Pons (tissue), 1 donor: ENCODE data around the gene APOD.
"Not testable (repeated sequence)": the region's sequence is repeated elsewhere in the genome, so short reads cannot be mapped to it uniquely, and the experiment has no call there.

Experiments used
- DNase-seq: peaks from one replicate; pipeline ENCODE4 v3.0.0-alpha.2; 2016; ENCODE audit warnings: low spot score

Gene APOD

DNA sequence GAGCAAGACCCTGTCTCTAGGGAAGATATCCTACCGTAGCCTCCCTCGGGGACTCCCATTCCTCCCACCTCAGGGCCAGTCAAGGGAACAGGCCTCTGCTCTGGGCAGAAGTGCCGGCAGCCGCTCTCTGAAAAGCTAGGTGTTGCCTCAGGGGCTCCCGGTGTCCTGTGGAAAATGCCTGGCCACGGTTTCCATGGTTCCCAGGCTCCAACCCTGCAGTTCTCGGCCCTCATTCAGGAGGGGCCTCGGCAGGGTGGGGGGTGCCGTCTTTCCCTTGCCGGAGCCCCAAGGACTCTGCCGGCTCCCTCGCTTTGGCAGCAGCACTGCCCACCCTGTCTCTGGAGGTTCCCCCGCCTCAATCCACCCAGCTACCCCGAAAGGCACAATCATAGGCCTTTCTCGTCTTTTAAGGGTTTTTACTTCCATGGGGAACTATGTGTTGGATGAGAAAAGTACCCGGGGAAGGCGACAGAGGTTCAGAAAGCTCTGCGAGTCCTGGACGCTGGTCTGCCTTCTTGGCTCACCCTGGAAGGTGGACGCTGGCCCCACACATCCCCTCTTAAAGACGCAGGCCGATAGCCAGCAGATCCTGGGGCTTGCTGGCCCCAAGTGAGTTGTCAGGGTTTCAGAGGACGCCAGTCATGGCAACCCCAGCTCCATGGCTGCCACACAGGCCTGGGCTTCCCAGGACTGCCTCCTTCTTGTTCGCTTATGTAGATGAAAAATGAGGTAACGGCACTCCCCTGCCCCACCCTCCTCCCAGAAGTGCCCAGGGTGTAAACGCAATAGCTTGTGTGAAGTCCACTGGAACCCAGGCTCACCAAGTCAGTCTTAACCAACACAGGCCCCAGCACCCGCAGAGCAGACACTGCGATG is 34.3 kb upstream of the APOD start:
- DNase-seq, result not testable (repeated sequence)

- DNase-seq, result not testable (repeated sequence)
These were observed 33.4 kb upstream of the APOD start for GRCh38 chr3:195617134-195617533.

DNA sequence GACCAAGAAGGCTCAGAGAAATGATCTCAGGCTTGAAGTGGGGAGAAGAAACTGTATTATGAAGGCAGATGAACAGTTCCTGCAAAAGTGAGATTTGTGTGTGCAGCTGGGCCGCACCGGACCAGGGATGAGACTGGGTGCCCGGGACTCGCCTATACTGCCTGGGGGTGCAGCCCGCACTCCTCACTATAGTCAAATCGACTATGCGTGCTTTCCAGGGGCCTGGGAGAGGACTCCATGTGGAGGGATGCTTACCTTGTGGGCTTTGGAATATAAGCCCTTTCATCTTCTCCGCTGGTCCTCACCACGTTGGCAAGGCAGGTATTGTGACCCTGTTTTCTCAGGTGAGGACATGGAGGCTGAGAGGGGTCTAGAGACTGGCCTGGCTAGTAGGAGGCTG is 32.9 kb upstream of the APOD start:
- no peak for DNase-seq

- DNase-seq, result not testable (repeated sequence)
These were observed 32.3 kb upstream of the APOD start for GRCh38 chr3:195615952-195616537.

DNA sequence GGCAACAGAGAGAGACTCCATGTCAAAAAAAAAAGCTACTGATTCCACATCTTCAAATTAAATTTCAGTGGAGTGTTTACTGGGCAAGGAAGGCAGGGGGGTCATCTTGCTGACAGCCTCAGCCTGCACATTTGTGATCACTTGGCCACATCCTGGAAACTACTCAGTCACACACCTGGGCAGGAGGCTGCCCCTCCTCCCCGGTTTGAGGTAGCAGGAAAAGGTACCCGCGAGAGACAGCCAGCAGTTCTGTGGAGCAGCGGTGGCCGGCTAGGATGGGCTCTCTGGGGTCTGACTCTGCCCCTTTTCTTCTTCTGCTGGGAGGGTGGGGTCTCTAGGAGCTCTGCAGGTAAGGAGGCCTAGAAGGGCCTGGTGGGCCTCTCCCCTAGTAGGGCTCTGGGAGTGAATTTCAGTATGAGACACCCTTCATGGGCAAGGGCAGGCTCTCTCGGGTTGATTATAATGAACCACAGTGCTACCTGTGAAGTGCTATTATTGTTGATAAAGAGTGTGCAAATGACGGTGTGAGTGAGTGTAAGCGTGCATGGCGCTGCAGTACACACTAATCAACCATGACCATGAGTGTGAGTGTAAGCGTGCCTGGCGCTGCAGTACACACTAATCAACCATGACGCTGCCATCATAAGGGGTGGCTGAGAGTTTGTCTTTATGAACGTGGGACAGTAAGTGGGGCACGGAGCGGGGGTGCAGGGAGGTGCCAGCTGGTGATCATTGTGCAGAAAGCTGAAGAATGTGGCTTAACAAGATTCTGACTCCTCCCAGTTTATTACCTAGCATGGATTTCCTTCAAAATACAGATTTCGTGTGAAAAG is 31.1 kb upstream of the APOD start:
- DNase-seq, result not testable (repeated sequence)

GRCh38 chr3:195613468-195614069 is 29.8 kb upstream of the APOD start:
- no peak for DNase-seq

- DNase-seq, result no peak
These were observed 28.5 kb upstream of the APOD start for GRCh38 chr3:195612075-195612800.

- DNase-seq, result no peak
These were observed 25.5 kb upstream of the APOD start for GRCh38 chr3:195609229-195609628.

DNA sequence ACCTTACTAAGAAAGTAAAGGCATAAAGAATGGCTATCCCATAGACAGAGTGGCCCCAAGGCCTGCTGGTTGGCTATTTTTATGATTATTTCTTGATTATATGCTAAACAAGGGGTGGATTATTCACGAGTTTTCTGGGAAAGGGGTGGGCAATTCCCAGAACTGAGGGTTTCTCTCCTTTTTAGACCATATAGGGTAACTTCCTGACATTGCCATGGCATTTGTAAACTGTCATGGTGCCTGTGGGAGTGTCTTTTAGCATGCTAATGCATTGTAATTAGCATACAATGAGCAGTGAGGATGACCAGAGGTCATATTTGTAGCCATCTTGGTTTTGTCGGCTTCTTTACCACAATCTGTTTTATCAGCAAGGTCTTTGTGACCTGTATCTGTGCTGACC is 18.0 kb upstream of the APOD start:
- DNase-seq, result not testable (repeated sequence)

GRCh38 chr3:195601382-195601781 is 17.6 kb upstream of the APOD start:
- DNase-seq, result no peak

GRCh38 chr3:195599926-195600325 is 16.2 kb upstream of the APOD start:
- DNase-seq, result not testable (repeated sequence)

- not testable (repeated sequence) for DNase-seq
These were observed 15.8 kb upstream of the APOD start for GRCh38 chr3:195599516-195599915.

DNA sequence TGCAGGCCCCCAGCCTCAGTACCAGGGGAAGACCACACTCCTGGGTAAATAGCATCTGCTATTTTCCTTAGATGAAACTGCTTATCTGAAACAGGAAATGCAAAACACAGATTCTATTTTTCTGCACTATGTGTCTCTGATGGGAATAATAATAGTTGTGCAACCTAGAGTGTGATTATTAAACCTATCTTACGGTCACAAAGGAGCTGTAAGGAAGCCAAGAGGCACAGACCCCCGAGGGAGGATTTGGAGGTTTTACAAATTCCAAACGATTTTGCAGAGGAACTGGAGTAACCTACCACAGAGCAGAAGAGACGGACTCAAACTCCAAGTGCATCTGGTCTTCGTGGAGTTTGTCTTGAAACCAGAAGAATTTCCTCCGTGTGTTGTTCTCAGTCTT is 14.1 kb upstream of the APOD start:
- no peak for DNase-seq

DNA sequence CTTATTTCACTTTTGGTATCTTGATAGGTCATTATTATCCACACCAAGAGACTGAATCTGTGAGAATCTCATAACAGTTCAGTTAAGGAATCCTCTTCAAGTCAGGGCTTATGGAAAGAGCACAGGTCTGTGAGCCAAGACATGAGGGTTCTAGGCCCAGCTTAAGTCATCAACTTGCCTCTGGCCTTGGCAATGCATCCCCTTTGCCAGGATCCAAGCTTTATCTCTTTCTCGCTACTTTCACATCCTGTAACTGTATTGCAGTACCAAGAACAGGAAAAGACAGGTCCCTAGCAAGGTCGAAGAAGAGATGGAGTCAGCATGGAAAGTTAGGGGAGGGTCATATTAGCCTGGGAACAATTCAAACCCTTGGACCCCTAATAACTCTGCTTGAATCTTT is 13.5 kb upstream of the APOD start:
- no peak for DNase-seq

GRCh38 chr3:195596765-195597171 is 13.0 kb upstream of the APOD start:
- DNase-seq, result no peak

DNA sequence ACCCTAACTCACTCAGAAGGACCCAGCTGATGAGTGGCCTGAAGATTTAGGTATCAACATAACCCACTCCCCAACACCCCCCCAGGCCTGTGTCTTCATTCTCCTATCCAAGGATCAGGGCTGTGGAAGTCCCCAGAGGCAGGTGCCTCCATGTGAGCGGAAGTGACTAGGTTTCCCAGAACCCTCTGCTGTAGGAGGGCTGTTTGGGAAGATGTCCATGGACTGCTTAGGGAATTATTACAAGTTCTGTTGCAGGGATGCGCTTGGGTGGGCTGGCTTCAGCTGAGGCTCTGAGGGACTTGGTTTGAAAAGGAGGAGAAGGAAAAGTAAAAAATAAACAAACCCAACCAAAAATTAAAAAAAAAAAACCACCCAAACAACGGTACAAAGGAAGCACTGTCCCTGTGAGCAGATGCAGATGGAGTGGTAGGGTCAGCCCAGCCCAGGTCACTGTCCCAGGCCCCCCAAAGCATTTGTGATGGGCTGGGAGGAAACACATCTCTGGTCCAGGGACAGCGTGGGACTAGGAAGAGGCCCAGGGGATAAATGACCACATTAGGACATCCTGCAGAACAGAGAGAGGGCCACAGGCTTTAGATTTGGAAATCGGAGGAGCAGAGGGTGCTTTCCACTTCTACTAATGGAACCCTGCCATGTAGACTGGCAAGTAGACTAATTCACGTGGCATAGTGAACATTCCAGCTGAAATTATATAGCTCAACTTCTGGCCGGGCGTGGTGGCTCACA is 12.2 kb upstream of the APOD start:
- no peak for DNase-seq

GRCh38 chr3:195591852-195592251 is 8.1 kb upstream of the APOD start:
- no peak for DNase-seq

- no peak for DNase-seq
These were observed 7.5 kb upstream of the APOD start for GRCh38 chr3:195591220-195591619.

- DNase-seq, result not testable (repeated sequence)
These were observed 6.6 kb upstream of the APOD start for GRCh38 chr3:195590381-195590780.

DNA sequence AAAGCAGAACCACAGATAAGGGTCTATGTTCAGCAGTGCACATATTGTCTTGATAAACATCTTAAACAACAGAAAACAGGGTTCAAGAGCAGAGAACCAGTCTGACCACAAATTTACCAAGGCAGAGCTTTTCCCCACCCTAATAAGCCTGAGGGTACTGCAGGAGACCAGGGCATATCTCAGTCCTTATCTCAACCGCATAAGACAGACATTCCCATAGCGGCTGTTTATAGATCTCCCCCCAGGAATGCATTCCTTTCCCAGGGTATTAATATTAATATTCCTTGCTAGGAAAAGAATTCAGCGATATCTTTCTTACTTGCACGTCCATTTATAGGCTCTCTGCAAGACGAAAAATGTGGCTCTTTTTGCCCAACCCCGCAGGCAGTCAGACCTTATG is 6.1 kb upstream of the APOD start:
- not testable (repeated sequence) for DNase-seq

GRCh38 chr3:195587824-195588223 is 4.1 kb upstream of the APOD start:
- DNase-seq, result no peak
